ENCODE data around the gene NTSR1. TPM values are rescaled to one million over a fixed set of nuclear protein-coding genes. Genes with fewer than 3 reads are reported as not detected.

The NTSR1 gene
- total RNA-seq (2022; extraction: Qiagen RNA extraction), result 0.06 to 0.17 TPM (median 0.08 TPM) in 5 replicates

DNA sequence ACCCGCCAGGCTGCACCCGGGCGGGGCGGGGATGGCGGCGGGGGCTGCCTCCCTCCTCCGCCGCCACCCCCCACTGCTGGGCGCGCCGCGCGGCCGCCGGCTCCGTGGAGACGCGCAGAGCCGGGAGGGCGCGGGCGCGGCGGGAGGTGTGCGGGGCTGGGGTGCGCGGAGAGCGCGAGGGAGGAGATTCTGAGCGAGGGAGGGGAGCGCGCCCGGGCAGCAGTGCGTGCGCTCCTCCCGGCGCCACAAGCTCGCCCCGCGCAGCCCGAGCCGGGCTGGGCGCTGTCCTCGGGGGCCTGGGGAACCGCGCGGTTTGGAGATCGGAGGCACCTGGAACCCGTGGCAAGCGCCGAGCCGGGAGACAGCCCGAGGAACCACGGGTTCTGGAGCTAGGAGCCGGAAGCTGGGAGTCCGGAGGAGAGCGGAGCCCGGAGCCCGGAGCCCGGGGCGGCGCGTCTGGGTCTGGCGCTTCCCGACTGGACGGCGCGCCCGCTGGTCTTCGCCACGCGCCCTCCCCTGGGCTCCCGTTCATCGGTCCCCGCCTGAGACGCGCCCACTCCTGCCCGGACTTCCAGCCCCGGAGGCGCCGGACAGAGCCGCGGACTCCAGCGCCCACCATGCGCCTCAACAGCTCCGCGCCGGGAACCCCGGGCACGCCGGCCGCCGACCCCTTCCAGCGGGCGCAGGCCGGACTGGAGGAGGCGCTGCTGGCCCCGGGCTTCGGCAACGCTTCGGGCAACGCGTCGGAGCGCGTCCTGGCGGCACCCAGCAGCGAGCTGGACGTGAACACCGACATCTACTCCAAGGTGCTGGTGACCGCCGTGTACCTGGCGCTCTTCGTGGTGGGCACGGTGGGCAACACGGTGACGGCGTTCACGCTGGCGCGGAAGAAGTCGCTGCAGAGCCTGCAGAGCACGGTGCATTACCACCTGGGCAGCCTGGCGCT, at the start of gene NTSR1:
Gene NTSR1, plus strand, starts transcription at position 246 of the 946 bp plus-strand sequence. Its CDS starts 372 bp downstream, at position 618.

DNA sequence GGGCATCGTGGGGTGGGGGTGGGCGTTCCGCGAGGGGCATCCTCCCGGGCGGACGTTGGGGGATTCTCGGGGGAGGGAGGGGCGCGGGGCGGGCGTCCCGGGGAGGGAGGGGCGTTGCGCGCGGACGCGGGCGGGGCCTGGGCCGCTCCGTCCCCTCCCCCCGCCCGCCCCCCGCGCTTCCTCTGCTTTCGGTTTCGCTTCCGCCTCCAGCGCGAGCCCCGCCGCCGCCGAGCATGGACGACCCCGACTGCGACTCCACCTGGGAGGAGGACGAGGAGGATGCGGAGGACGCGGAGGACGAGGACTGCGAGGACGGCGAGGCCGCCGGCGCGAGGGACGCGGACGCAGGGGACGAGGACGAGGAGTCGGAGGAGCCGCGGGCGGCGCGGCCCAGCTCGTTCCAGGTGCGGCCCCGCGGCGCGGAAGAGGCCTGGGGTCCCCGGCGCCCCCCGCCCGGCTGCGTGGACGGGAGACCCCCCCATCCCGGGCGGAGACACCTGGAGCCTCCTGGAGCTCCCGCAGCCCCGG, 96.1 kb downstream of the NTSR1 start, which contains the start of gene OGFR:
Gene OGFR, plus strand, starts transcription at position 209 of the 528 bp plus-strand sequence. Its CDS starts 25 bp downstream, at position 234.

Other genes with a start within 250 kb of the NTSR1 start
- 0.45 to 0.82 TPM (median 0.71 TPM) in 5 replicates for gene GATA5, start 232.8 kb upstream of the NTSR1 start, total RNA-seq (2022; extraction: Qiagen RNA extraction)
- gene SLCO4A1, start 66.3 kb upstream of the NTSR1 start, total RNA-seq (2022; extraction: Qiagen RNA extraction), result 11.4 to 13.4 TPM (median 12.6 TPM) in 5 replicates
- 20.1 to 23.3 TPM (median 22.4 TPM) in 5 replicates for gene MRGBP, start 87.6 kb downstream of the NTSR1 start, total RNA-seq (2022; extraction: Qiagen RNA extraction)
- 42.2 to 46.8 TPM (median 43.8 TPM) in 5 replicates for gene OGFR, start 96.0 kb downstream of the NTSR1 start, total RNA-seq (2022; extraction: Qiagen RNA extraction)
- 0.33 to 0.70 TPM (median 0.55 TPM) in 5 replicates for gene COL9A3, start 108.2 kb downstream of the NTSR1 start, total RNA-seq (2022; extraction: Qiagen RNA extraction)
- 2.8 to 4.6 TPM (median 4.0 TPM) in 5 replicates for gene TCFL5, start 153.0 kb downstream of the NTSR1 start, total RNA-seq (2022; extraction: Qiagen RNA extraction)
- gene DIDO1, start 217.7 kb downstream of the NTSR1 start, total RNA-seq (2022; extraction: Qiagen RNA extraction), result 20.6 to 25.9 TPM (median 23.7 TPM) in 5 replicates
- gene GID8, start 229.3 kb downstream of the NTSR1 start, total RNA-seq (2022; extraction: Qiagen RNA extraction), result 21.3 to 23.9 TPM (median 22.4 TPM) in 5 replicates
- 0.06 to 0.12 TPM (median 0.08 TPM) in 3 of 5 replicates, not detected in the others for gene SLC17A9, start 243.9 kb downstream of the NTSR1 start, total RNA-seq (2022; extraction: Qiagen RNA extraction)